ENCODE data around the gene RALGDS. TPM values are rescaled to one million over a fixed set of nuclear protein-coding genes. Genes with fewer than 3 reads are reported as not detected.

Gene RALGDS
- total and polyA plus RNA-seq, 5 experiments from 2014 or later, result 14.1 to 99.9 (median 35.5) TPM

DNA sequence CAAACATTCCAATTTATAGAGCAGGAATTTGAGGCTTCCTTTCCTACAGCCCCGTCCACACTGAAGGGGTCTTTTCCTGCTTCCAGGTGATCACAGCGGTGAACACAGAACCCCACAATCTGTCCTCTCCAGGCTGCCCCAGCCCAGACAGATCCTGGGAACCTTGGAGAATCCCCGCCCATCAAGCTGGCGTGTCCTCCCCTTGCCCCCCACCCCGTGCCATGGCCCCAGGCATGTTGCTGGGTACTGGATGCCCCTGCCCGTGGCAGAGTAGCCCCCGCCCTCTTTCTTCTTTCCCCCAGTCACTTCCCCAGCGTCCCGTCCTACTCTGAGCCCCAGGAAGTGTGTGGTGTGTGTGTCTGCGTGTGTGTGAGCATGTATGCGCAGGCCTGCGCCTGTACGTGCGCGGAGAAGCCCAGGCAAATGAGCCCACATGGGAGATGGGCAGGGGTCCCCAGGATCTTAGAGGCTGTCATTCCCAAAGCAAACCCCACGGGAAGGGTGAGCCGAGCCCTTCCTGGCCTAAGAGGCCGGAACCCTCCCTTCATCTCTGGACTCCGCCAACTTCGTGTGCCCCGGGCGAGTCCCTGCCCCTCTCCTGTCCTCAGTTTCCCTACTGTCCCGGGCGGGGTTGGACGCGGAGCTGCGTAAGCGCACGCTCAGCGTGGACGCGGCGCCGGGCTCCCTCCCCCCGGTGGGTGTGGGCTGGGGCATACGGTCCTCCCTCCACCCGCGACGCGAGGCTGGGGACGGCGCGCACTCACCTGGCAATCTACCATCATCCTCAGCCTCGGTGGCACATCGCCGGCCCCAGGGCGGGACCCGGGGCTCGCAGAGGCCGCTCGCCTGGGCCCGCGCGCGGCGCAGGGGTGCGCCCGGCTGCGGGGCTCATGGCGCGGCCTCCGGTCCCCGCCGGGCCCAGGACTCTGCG, 27.4 kb upstream of the RALGDS start:
- peak overlapping the region; percentile 80 to 100 (median 98) for H3K27ac Mint-ChIP-seq
- no peaks in the 10 kb centered on the region for H3K9me3 Mint-ChIP-seq
- ATAC-seq (peak; percentile 31 to 58), DNase-seq (peak; percentile 41 to 88 (median 68))
- H3K27me3 Mint-ChIP-seq, result no peaks in the 10 kb centered on the region
- H3K4me1 Mint-ChIP-seq, result peaks cover 26 to 50% (median 47%) of the 10 kb centered on the region in 4 donors
- POLR2A ChIA-PET, result interaction anchor here (0.7 to 4.0 kb wide), 23 partner anchors 15 to 1758 kb away, joined by 3 to 43 read pairs (median 4); partner anchors contain the start of genes GBGT1, GTF3C5, MED22 and RALGDS
- H3K4me3 Mint-ChIP-seq, result peak overlapping the region; percentile 82 to 98 (median 94)
- peaks cover 0 to 2% (median 0%) of the 10 kb centered on the region in 3 donors for H3K36me3 Mint-ChIP-seq

DNA sequence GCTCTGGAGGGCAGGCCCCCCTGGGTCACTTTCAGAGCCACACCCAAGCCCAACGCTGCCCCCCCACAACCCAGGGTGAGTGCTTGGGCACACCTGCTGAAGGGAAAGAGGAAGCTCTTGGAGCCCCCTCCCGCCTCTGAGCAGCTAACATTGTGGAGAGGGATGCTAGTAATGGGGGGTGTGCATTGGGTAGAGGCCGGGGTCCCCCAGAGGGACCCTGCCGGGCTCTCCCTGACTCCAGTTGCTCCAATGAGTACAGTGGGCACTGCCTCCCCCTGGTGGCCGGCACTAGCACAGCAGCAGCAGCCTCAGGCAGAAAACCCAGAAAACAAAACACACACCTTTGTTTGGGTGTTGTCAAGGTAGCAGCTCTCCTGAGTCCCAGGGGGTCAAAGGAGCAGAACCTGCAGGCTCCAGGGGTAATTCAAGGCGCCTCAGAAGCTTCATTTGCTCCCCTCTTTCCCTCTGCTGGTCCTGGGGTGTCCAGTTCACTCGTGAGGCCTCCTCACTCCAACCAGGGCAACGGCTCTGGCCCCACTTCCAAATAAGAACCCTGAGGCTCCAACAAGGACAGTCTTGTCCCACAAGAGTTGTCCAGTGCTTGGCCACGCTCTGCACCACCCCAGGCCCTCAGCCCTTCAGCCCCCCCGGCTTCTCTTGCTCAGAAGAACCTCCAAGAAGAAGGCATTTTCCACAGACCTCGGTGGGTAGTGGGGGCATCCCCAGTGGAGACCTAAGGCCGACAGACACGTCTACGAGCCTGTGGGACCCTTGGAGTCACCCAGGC, 26.6 kb upstream of the RALGDS start:
- peak overlapping the region; percentile 82 to 98 (median 94) for H3K4me3 Mint-ChIP-seq
- peaks cover 26 to 58% (median 54%) of the 10 kb centered on the region in 4 donors for H3K4me1 Mint-ChIP-seq
- ATAC-seq, result peak; percentile 24 to 43
- H3K36me3 Mint-ChIP-seq, result peaks cover 0 to 2% (median 0%) of the 10 kb centered on the region in 3 donors
- no peaks in the 10 kb centered on the region for H3K9me3 Mint-ChIP-seq
- DNase-seq, result peak; percentile 73 to 94 (median 88)
- POLR2A ChIA-PET, result interaction anchor here (0.5 to 4.0 kb wide), 16 partner anchors 14 to 118 kb away, joined by 3 to 43 read pairs (median 4); partner anchors contain the start of genes GBGT1, GTF3C5 and RALGDS
- no peaks in the 10 kb centered on the region for H3K27me3 Mint-ChIP-seq
- peak overlapping the region; percentile 80 to 100 (median 98) for H3K27ac Mint-ChIP-seq

DNA sequence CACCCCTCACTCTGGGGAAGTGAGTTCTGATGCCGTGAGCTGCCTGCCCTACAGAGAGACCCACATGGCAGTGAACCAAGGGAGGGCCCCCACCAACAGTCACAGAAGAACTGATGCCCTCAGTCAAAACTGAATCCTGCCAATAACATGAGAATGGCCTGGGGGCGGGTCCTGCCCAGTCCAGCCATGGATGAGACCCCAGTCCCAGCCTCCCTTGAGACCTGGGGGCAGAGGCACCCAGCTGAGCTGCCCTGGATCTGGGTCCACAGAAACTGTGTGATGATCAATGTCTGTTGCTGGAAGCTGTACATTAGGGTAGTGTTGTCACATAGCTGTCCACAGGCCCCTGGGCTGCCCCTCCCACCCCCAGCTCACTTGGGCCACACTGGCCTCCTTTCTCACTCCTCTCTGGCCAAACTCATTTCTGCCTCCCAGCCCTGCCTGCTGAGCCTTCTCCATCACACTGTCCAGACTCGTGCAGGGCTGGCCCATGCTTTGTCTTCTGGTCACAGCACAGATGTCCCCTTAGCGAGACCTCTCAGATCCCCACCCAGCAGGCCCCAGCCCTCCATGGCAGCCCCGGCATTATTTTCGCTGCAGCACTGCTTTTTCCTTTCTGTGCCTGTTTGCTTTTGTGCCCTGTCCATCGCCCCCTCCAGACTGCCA, 25.8 kb upstream of the RALGDS start:
- POLR2A ChIA-PET, result interaction anchor here (0.5 to 4.0 kb wide), 14 partner anchors 13 to 117 kb away, joined by 3 to 43 read pairs (median 5); partner anchors contain the start of genes GBGT1, GTF3C5 and RALGDS
- peak overlapping the region in 7 of 10 donors; percentile 12 to 98 (median 94) for H3K4me3 Mint-ChIP-seq
- no peaks in the 10 kb centered on the region for H3K9me3 Mint-ChIP-seq
- H3K36me3 Mint-ChIP-seq, result peaks cover 0 to 2% (median 0%) of the 10 kb centered on the region in 3 donors
- ATAC-seq, result no peak
- H3K27ac Mint-ChIP-seq, result peak overlapping the region; percentile 80 to 100 (median 98)
- DNase-seq, result no peak
- H3K4me1 Mint-ChIP-seq, result peaks cover 32 to 65% (median 61%) of the 10 kb centered on the region in 4 donors
- no peaks in the 10 kb centered on the region for H3K27me3 Mint-ChIP-seq

DNA sequence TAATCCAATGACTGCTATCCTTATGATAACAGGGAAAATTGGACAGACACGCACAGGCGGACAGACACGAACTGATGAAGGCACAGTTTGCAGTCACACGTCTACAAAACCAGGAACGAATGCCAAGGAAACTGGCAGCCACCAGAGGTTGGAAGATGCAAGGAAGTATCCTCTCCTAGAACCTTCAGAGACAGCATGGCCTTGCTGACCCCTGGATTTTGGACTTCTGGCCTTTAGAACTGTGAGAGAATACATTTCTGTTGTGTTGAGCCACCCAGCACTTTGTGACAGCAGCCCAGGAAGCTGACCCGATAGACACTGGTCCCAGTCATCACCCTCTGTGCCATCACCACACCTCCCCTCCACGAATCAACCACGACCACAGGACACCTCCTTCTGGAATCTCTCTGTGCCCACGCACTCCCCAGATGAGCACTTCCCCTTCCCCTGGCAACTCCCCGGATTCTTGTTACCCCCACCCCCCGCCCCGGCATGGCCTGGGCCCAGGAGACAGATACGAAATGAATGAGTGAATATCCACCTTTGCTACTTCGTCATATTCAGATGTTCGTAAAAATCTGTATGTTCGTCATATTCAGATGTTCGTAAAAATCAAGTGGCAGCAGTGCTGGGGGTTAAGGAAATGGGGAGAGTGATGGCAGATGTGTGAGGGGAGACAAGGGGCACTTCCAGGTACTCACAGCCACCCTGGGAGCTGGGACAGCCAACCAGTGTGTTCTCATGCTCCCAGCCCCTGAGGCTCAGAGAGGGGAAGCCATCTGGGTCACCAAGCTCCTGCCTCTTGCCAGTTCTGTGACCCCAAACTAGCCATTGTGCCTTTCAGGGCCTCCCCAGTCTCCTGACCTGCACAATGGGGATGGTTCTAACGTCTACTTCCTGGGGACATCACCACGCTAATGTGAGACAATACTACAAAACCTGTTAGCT, 24.1 kb upstream of the RALGDS start:
- POLR2A ChIA-PET, result interaction anchor here (0.8 to 4.6 kb wide), 11 partner anchors 10 to 115 kb away, joined by 3 to 99 read pairs (median 16); partner anchors contain the start of genes GTF3C5 and RALGDS
- Mint-ChIP-seq H3K27me3 (no peaks in the 10 kb centered on the region), H3K36me3 (peaks cover 0 to 2% (median 0%) of the 10 kb centered on the region in 3 donors), H3K4me1 (peaks cover 37 to 78% (median 73%) of the 10 kb centered on the region in 4 donors), H3K9me3 (no peaks in the 10 kb centered on the region), H3K27ac (peak overlapping the region; percentile 84 to 99 (median 96)), H3K4me3 (peak overlapping the region; percentile 73 to 90 (median 84))
- DNase-seq, result no peak
- ATAC-seq, result no peak

DNA sequence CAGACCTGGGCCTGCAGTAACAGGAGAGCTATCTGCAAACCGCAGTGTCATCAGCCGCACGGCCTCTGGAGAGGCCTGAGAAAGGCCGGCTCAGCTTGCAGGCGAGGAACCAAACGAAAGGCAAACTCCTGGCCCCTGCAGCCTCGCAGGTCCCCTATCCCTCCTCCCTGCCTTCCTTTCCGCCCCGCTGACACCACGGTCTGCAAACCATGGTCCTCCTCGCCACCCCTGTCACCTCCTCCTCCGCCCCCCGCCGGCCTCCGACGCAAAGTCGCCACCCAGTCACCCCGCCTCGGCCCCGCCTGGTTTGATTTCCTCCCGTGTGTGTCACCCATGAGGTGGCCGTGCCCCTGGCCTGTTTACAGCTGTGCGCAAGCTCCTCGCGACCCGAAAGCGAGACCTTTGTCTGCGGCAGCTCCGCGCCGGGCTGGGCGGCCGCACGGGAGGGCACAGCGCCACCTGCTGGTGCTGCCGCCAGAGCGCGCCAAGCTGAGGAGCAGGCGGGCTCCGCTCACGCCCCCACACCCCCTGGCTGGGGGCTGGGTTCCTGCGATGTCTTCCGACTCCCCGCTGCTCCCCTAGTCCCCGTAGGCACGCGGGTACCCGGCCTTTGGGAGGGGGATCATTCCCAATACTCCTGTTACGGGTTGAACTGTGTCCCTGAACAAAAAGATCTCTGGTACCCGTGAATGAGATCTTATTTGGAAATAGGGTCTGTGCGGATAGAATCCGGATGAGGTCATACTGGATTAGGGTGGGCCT, 23.3 kb upstream of the RALGDS start:
- peaks cover 0 to 2% (median 0%) of the 10 kb centered on the region in 3 donors for H3K36me3 Mint-ChIP-seq
- POLR2A ChIA-PET, result interaction anchor here (0.7 to 4.6 kb wide), 11 partner anchors 9 to 114 kb away, joined by 3 to 99 read pairs (median 16); partner anchors contain the start of genes GTF3C5 and RALGDS

DNA sequence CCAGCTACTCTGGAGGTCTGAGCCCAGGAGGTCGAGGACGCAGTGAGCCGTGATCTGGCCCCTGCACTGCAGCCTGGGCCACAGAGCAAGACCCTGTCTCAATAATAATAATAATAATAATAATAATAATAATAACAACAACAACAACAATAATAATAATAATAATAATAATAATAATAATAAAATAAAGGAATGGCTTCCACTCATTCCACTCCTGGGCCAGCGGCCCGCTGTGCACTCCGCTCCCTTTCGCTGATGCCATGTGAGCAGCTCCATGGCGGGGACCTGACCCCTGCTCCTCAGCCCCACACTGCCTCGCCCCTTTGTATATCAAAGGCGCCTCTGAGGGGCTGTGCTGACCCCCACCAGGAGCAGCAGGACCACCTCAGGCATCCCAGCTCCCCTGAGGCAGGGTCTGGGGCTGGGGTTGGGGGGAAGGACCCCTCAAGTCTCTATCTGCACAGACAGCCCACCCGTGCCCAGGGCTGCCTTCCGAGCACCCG, 22.6 kb upstream of the RALGDS start:
- Mint-ChIP-seq H3K27me3 (no peaks in the 10 kb centered on the region), H3K4me1 (peaks cover 39 to 82% (median 73%) of the 10 kb centered on the region in 4 donors), H3K36me3 (peaks cover 0 to 4% (median 0%) of the 10 kb centered on the region in 3 donors), H3K9me3 (no peaks in the 10 kb centered on the region), H3K27ac (peak overlapping the region; percentile 88 to 99 (median 97)), H3K4me3 (peak overlapping the region; percentile 73 to 90 (median 84))
- POLR2A ChIA-PET, result interaction anchor here (0.7 to 4.6 kb wide), 10 partner anchors 8 to 113 kb away, joined by 3 to 99 read pairs (median 16); partner anchors contain the start of genes GTF3C5 and RALGDS
- ATAC-seq (no peak), DNase-seq (no peak)

More for the DNA sequence above, 23.3 kb upstream of the RALGDS start:
- DNase-seq (peak; percentile 75 to 98 (median 89)), ATAC-seq (peak; percentile 57 to 59)
- Mint-ChIP-seq H3K9me3 (no peaks in the 10 kb centered on the region), H3K27ac (peak overlapping the region; percentile 88 to 99 (median 96)), H3K4me1 (peaks cover 37 to 76% (median 72%) of the 10 kb centered on the region in 4 donors), H3K27me3 (no peaks in the 10 kb centered on the region), H3K4me3 (peak overlapping the region; percentile 73 to 90 (median 84))

DNA sequence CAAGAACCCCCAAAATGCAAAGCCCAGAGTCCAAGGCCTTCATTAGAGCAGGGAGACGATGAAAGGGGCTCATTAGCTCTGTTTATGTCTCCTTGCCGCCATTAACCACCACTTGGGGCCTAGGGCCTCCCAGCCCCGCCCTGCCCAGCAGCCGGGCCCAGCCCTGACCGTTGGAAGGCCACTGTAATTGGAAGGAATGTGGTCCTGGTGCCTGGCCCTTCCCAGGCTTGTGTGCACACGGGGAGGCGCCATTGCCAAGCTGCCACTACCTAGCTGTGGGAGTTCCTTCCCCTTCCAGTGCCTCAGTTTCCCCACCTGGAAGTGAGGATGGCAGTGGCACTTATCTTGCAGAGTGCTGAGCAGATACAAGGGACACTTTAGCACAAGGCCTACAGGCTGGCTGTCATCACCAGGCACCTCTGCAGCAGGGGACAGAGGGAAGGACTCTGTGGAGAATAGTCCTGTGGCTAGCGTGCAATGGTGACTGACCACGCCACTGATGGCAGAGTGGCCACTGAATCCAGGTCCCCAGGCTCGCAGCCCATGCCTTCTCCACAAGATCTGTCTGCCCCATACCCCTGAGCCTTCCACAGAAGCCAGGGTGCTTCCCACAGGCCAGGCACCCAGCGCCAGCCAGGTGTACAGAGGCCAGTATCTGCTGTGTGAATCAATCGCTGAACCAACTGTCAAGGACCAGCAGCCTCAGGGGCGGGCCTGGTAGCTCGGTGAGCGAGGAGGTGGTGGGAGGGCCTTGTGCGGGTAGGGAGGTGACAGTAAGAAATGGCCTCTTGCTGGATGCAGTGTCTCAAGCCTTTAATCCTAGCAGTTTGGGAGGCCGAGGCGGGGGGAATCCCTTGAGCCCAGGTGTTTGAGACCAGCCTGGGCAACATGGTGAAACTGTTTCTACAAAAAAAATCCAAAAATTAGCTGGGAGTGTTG, 21.9 kb upstream of the RALGDS start:
- Mint-ChIP-seq H3K9me3 (no peaks in the 10 kb centered on the region), H3K4me3 (peak overlapping the region in 8 of 10 donors; percentile 50 to 80 (median 61)), H3K27me3 (no peaks in the 10 kb centered on the region), H3K36me3 (peaks cover 0 to 4% (median 0%) of the 10 kb centered on the region in 3 donors), H3K27ac (peak overlapping the region; percentile 87 to 98 (median 96)), H3K4me1 (peaks cover 35 to 75% (median 67%) of the 10 kb centered on the region in 4 donors)
- ATAC-seq, result no peak
- DNase-seq, result peak in 4 of 10 donors; percentile 28 to 71 (median 36)
- POLR2A ChIA-PET, result interaction anchor here (1.1 to 4.6 kb wide), 9 partner anchors 8 to 113 kb away, joined by 3 to 99 read pairs (median 16); partner anchors contain the start of genes GTF3C5 and RALGDS

DNA sequence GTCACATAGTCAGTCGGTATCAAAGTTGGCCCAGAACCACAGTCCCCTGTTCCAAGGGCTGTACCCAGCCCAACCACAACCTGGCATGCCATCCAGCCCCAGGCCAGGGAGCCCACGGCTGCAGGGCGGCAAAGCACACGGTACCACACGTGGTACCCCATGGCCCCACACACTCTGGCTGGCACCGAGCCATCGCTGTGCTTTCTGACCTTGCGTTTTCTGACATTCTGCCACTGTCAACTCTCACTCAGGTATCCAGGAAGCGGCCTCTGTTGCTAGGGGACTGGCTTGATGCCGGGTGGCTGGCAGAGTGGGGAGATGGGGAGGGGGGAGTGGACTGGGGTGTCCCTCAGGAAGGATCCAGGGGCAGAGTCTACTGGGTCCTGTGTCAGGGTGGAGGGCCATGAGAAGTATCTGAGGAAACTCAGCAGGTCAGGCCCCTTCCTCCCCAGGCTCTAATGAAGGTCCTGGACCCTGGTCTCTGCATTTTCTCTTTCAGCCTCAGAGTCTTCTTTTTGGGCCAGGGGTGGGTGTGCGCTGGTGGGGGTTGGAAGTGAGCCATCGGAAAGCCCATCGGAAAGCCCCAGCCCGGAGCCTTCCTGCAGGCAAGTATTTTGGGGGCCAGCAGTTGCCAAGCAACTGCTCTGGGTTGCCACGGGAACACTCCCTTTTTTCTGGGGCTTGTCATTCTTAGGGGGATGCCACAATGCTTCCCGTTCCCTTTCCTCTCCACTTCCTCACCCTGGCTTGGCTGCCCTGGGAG, 21.0 kb upstream of the RALGDS start:
- Mint-ChIP-seq H3K36me3 (peaks cover 0 to 2% (median 0%) of the 10 kb centered on the region in 3 donors), H3K9me3 (no peaks in the 10 kb centered on the region), H3K27me3 (no peaks in the 10 kb centered on the region), H3K27ac (peak overlapping the region; percentile 87 to 98 (median 96)), H3K4me3 (peak overlapping the region; percentile 4 to 80 (median 56)), H3K4me1 (peaks cover 29 to 70% (median 58%) of the 10 kb centered on the region in 4 donors)
- DNase-seq, result peak; percentile 68 to 94 (median 78)
- peak; percentile 45 to 59 for ATAC-seq
- POLR2A ChIA-PET, result interaction anchor here (1.1 to 4.6 kb wide), 5 partner anchors 11 to 110 kb away, joined by 3 to 99 read pairs (median 28); no protein-coding TSS in a partner anchor
